HG03469 (cell line): Measurements from ENCODE around the gene PCNA.

Experiments
- ATAC-seq: cut with Tn5 transposase; IDR thresholded peaks from one replicate; pipeline ENCODE4 v1.9.1; 2021; ENCODE audit warnings: mild to moderate bottlenecking, moderate library complexity, moderate number of reproducible peaks; ENCODE audit not compliant: unreplicated experiment

PCNA gene

GRCh38 chr20:5143851-5144250 lies 24.1 kb upstream of the PCNA start:
- no peak for ATAC-seq

DNA sequence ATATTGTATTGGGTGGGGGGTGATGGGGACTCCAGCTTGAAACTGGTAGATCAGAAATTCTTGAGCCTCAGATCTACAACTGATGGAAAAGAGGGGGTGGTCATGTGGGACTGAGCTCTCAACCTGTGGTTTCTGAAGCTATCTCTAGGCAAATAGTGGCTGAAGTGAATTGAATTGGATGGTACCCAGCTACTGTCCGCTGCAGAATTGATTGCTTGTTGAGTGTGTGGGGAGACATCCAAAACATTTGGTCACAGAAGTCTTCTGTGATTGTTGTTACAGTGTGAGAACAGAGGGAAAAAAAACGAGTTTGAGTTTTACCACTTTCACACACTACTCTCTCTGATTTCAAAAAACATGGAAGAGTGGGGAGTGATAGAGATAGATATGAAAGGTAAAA lies 21.9 kb upstream of the PCNA start:
- ATAC-seq = no peak

GRCh38 chr20:5140195-5140594 lies 20.4 kb upstream of the PCNA start:
- no peak for ATAC-seq

DNA sequence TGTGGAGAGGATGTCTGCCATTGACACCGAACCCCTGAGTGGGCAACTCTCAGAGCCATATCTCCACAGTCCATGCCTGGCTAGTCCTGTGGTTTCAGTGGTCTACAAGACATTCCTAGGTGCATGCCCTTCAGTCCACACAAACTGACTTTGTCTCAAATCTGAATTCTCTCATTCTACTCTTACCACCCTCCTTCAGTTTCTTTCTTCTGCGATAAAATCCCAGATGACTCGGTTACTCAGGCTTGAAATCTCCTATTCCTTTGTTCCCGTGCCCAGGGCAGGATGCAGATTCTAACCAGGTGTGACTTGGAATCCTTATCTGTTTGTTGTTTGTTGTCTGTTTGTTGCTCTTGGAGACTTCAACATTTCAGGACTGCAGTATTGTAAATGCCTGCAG lies 16.3 kb upstream of the PCNA start:
- ATAC-seq = no peak

- ATAC-seq = no peak
Measured at GRCh38 chr20:5135363-5136012, 15.7 kb upstream of the PCNA start.

DNA sequence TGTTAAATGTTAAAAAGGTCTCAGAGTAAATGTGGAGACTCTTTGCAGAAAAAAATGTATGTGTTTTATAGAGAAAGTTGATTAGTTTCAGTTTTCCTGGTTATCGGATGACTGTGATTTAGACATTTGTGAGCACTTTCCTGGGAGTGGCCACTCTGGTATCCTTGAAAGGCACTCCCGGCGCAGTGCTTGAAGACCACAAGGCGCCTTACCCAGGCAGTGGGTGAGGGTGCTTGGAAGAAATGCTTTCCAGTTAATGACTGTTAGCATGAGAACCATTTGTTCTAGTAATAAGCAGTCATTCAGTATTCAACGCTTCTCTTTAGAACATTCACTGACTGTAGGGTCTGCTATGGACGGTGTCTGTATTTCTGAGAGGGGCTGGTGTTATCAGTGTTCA lies 14.2 kb upstream of the PCNA start:
- no peak for ATAC-seq

DNA sequence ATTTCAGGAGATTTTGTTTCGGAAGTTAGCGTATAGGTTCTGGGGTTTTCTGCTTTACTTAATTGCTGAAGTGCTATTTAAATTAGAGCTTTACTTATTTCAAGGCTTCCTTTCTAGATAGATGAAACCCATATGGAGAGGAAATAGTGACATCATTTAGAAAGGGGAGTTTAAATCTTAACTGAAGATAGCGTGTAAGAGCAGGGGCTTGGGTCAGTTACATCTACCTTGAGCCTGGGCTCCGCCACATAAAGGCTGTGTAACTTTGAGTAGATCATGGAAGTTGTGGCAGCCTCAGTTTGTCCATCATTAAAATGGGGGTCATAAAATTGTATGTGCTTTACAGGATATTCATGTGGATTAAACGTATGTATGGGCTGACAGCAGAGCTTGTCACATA lies 11.7 kb upstream of the PCNA start:
- no peak for ATAC-seq

- ATAC-seq = no peak
Measured at GRCh38 chr20:5128886-5129285, 9.1 kb upstream of the PCNA start.

- ATAC-seq = no peak
Measured at GRCh38 chr20:5127859-5128424, 8.2 kb upstream of the PCNA start.

DNA sequence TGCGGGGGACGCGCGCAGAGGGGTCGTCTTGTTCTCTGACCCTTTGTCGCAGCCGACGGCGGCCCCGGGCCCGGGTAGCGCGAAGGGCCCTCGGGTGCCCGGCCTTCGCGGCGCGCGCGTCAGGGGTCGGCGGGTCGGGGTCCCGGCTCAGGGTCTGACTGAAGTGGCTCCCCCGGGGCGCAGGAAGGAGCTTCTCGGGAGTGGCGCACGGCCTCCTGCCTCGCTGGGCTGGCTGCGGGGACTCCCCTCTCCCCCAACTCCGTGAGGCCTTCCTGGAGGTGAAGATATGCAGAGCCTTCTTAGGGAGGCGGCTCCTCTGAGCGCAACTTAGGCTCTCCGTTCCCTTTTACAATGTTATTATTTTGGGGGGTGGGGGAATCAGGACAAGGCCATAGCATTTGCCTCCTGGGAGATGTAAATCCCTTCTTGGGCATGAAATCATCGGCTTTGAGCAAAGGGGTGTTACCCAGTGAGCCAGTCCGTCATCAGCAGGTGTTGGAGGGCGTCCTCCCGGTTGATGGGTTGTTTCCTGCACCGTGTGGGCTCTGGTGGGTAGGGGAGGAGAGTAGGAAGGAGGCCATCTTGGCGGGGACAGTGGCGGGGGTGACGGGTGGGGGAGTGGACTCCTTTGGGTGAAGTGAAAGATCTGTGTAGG lies 7.6 kb upstream of the PCNA start:
- ATAC-seq = peak; percentile 2

DNA sequence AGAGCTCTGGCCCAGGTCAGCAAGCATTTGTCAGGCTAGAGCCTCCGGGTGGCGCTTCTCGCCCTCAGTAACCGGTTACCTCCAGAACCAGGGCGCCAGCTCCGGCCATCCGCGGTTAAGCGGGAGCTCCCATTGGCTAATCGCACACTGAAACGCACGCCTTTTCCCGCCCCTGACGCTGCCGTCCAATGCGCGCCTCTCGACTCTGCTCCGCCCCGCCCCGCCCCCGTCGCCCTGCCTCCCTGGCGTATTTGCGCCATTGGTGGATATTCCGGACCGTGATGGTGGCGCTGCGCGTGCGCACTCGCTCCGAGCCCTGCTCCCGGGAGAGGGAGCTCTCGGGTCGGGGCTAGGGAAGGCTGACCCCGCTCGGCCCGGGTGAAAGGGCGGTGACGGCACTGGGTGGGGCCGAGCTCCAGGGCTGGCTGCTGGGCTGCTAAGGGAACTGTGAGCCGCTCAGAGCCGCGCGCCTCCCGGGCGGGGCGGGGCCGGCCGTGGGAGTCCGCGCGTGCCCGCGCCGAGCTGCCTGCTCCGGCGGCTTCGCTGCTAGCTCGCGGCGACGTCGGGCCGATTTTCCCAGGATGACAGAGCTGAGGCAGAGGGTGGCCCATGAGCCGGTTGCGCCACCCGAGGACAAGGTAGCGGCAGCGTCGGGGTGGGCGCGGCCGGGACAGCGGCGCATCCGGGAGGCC lies 6.9 kb upstream of the PCNA start, which contains the start of gene CDS2:
Gene CDS2, plus strand, starts transcription at position 497 of the 692 bp plus-strand sequence. Its CDS starts 85 bp downstream, at position 582.
- ATAC-seq = peak; percentile 78

GRCh38 chr20:5122873-5123260 lies 3.1 kb upstream of the PCNA start:
- ATAC-seq = no peak

- ATAC-seq = no peak
Measured at GRCh38 chr20:5120185-5120476, 373 bp upstream of the PCNA start.

DNA sequence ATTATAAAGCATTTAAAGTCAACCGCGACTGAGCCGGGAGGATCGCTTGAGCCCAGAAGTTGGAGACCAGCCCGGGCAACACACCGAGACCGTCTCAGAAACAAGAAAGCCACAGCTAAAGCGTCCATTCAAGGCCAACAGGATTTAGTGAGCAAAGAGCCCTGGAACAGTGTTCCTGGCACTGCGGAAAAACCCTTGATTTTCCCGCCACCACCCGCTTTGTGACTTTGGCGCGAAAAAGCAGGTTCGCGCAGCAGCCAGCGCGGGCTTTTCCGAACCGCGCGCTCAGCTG lies 669 bp downstream of the PCNA start:
- ATAC-seq = no peak

DNA sequence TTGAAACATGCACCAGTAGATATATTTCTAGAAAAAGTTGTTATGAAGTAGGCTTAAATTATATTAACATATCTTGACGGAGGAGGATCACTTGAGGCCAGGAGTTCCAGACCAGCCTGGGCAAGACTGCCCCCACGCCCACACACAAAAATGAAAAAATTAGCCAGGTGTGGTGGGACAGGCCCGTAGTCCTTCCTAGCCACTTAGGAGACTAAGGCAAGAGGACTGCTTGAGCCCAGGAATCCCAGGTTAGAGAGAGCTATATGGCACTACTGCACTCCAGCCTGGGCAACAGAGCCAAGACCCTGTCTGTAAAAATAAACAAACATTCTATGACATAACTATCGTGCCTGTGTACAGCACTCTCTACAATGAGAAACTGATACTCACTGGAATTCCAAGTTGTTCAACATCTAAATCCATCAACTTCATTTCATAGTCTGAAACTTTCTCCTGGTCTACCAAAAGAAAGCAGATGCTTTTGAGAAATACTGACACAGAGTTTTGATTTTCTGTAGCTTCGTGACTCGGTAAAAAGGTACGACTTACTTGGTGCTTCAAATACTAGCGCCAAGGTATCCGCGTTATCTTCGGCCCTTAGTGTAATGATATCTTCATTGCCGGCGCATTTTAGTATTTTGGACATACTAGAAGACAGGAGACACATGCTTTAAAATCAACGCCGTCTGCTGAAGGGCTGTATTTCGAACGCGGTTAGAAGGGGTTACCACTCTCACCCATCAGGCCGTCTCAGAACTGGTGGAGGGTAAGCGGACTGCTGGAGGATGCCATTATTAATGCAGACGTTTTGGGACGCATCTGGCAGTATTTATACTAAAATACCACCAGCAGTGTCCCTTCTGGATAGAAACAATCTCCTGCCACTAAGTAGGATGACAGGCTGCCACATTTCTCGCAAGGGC lies 1.3 kb downstream of the PCNA start:
- no peak for ATAC-seq

DNA sequence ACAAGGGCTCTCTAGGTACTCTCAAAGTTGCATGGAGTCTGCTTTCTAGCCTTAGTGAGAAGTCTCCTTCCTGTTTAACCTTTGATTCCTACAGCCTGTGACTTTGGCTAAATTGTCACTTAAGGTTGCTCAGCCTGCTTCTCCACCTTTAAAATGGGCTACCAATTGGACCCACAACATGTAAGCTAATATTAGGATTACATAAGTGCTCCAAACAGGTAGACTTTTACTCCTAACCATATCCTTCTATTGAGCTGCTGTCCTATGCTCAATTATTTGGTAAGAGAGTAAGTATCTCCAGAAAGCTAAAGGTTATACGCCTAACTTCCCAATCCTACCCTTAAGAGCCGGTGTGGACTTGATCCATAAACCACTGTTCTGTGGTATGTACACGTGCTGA lies 2.9 kb downstream of the PCNA start:
- no peak for ATAC-seq

- ATAC-seq = no peak
Measured at GRCh38 chr20:5114403-5114802, 5.4 kb downstream of the PCNA start.

GRCh38 chr20:5113615-5113986 lies 6.2 kb downstream of the PCNA start:
- no peak for ATAC-seq

DNA sequence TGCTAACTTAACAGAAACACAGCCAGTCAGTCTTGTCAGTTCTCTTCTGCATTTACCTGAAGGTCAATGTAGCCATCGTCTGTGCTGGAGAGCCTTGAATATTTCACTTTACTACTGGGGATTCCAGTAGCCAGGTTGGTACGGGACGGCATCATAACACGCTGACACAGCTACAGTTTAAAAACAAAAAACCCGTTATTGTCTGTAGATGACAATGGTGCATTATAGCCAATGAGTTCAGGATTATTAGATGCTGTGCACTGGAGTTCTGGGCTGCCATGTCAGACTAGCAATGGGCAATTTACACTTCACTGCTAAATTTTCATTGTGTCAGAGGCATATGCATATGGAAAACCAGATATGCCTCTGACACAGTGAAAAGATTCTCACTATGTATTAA lies 10.5 kb downstream of the PCNA start:
- no peak for ATAC-seq

DNA sequence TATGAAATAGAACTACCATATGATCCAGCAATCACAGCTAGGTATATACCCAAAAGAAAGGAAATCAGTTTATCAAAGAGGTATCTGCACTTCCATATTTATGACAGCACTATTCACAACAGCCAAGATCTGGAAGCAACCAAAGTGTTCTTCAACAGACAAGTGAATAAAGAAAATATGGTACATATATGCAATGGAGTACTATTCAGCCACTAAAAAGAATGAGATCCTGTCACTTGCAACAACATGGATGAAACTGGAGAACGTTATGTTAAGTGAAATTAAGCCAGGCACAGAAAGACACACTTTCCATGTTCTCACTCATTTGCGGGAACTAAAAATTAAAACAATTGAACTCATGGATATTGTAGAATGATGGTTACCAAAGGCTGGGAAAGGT lies 15.3 kb downstream of the PCNA start:
- no peak for ATAC-seq

GRCh38 chr20:5100684-5101347 lies 18.9 kb downstream of the PCNA start:
- no peak for ATAC-seq
